Lung (tissue), 12 donors: Measurements from ENCODE around the gene NIPAL4. TPM values are rescaled to one million over a fixed set of nuclear protein-coding genes. Genes with fewer than 3 reads are reported as not detected.

Experiments used
- ATAC-seq: fragments of 200-7000 bp; cut with Tn5 transposase; one replicate; pipeline ENCODE4 v1.9.1; 2020; ENCODE audit warnings: moderate number of reproducible peaks; ENCODE audit not compliant: insufficient read depth, low FRiP score
- DNase-seq, 3 donors: peaks; one replicate each; pipeline ENCODE4 v3.0.0-alpha.2; 2013 to 2017
- H3K27ac ChIP-seq, 2 donors: one replicate each; pipeline ENCODE4 v1.5.1; 2013; ENCODE audit warnings: mild to moderate bottlenecking in 2 of 2, moderate library complexity in 2 of 2, control low read depth in 1 of 2, inconsistent platforms in 1 of 2, low read depth in 1 of 2, low read length in 1 of 2
- H3K27me3 ChIP-seq, 3 donors: one replicate each; pipeline ENCODE4 v1.5.1; 2013; ENCODE audit warnings: low read length in 2 of 3; ENCODE audit not compliant: control insufficient read depth in 3 of 3, insufficient read depth in 3 of 3
- H3K36me3 ChIP-seq, 4 donors: one replicate each; pipeline ENCODE4 v1.5.1; 2013; ENCODE audit warnings: low read length in 4 of 4, mild to moderate bottlenecking in 1 of 4, moderate library complexity in 1 of 4; ENCODE audit not compliant: control insufficient read depth in 4 of 4, insufficient read depth in 4 of 4
- H3K4me1 ChIP-seq, 5 donors: one replicate each; pipeline ENCODE4 v1.5.1; 2013; ENCODE audit warnings: low read length in 5 of 5, mild to moderate bottlenecking in 2 of 5, moderate library complexity in 1 of 5; ENCODE audit not compliant: control insufficient read depth in 5 of 5, insufficient read depth in 5 of 5
- H3K4me3 ChIP-seq: one replicate; pipeline ENCODE4 v1.5.1; 2013; ENCODE audit warnings: mild to moderate bottlenecking, control low read depth, moderate library complexity
- H3K9ac ChIP-seq, 2 donors: one replicate each; pipeline ENCODE4 v1.5.1; 2013; ENCODE audit warnings: low read length in 2 of 2, control low read depth in 1 of 2; ENCODE audit not compliant: insufficient read depth in 1 of 2
- H3K9me3 ChIP-seq, 4 donors: one replicate each; pipeline ENCODE4 v1.5.1; 2013; ENCODE audit warnings: low read length in 3 of 4, mild to moderate bottlenecking in 1 of 4, moderate library complexity in 1 of 4; ENCODE audit not compliant: control insufficient read depth in 4 of 4, insufficient read depth in 3 of 4
- whole genome bisulfite sequencing, 2 donors: extraction: QIAGEN DNeasy Blood & Tissue Kit; methylation state at CpG; one replicate each; pipeline ENCODE4 v1.1.7; 2013; 5-methylcytosine and 5-hydroxymethylcytosine counted together
- polyA plus RNA-seq, 2 donors: library from polyadenylated mRNA; stranded (reverse); fragments of 200-250 nt; gene quantifications; one replicate each; pipeline ENCODE4 v1.2.1, GENCODE V29; 2013
- total RNA-seq, 2 donors: library from RNA; depleted of rRNA in 1 of 2; stranded (reverse); fragments of >200 nt in 1 of 2; gene quantifications; one replicate each; pipeline ENCODE4 v1.2.1, GENCODE V29; 2014 to 2021
- TF ChIP-seq, protein P1 (sequence below): IDR thresholded peaks from 2 replicates; pipeline ENCODE4 v1.5.1; 2012; ENCODE audit warnings: mild to moderate bottlenecking; ENCODE audit errors: control extremely low read depth, extremely low read depth
- donor health status: control.
- donor health status: control.
- donor health status: Bipolar disorder and iron deficiency.
- donor health status: healthy.
- donor health status: DM: yes; HTN: yes; CAD: no.

Gene NIPAL4
- total and polyA plus RNA-seq, 4 donors: 0.04 to 1.7 (median 0.36) TPM

DNA sequence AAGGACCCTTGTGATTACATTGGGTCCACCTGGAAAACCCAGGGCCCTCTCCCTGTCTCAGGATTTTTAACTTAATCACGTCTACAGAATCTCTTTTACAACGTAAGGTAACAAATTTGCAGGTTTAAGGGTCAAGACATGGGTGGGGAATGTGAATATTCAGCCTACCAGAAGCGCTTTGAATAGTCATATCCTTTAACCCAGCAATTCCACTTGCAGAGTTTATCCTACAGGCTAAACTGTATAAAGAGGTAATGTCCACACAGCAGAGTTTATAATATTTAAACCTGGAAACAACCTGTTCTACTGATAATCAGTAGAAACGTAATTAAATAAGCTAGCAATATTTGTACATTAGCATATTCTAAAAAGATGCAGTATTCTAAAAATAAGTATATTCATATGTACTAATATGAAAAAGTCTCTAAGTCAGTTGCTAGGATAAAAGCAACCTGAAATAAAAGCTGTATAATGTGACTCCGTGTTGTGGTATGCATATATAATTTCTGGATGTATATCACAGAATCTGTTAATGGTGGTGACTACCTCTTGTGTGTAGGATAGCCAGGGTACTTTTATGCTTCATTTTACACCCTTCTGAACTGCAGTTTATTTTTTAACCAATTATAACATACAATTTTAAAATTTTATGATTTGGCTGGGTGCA lies 14.1 kb upstream of the NIPAL4 start:
- Histone ChIP-seq H3K4me1 (peaks cover 0 to 28% (median 0%) of the 10 kb centered on the region in 5 donors), H3K27me3 (no peaks in the 10 kb centered on the region), H3K27ac (no peak overlapping the region), H3K9ac (no peak overlapping the region), H3K4me3 (no peak overlapping the region), H3K9me3 (no peaks in the 10 kb centered on the region), H3K36me3 (no peaks in the 10 kb centered on the region)
- TF ChIP-seq, protein P1, sequence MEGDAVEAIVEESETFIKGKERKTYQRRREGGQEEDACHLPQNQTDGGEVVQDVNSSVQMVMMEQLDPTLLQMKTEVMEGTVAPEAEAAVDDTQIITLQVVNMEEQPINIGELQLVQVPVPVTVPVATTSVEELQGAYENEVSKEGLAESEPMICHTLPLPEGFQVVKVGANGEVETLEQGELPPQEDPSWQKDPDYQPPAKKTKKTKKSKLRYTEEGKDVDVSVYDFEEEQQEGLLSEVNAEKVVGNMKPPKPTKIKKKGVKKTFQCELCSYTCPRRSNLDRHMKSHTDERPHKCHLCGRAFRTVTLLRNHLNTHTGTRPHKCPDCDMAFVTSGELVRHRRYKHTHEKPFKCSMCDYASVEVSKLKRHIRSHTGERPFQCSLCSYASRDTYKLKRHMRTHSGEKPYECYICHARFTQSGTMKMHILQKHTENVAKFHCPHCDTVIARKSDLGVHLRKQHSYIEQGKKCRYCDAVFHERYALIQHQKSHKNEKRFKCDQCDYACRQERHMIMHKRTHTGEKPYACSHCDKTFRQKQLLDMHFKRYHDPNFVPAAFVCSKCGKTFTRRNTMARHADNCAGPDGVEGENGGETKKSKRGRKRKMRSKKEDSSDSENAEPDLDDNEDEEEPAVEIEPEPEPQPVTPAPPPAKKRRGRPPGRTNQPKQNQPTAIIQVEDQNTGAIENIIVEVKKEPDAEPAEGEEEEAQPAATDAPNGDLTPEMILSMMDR: no peak
- 93 to 95% methylated on average over 5 of the region's 5 CpGs for WGBS, 2 donors
- DNase-seq (no peak), ATAC-seq (no peak)

DNA sequence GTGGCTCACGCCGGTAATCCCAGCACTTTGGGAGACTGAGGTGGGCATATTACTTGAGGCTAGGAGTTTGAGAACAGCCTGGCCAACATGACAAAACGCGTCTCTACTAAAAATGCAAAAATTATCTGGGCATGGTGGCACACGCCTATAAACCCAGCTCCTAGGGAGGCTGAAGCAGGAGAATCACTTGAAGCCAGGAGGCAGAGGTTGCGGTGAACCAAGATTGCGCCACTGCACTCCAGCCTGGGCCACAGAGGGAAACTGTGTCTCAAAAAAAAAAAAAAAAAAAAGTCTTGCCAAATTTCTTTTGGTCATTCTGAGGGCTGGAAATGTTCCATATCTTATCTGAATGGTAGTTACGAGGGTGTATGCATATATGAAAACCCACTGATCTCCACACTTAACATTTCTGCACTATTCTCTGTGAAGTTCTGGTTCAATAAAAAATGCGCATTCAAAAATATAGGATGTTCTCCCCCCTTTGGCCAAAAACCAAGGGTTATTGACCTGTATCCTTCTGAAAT lies 13.5 kb upstream of the NIPAL4 start:
- Histone ChIP-seq H3K27me3 (no peaks in the 10 kb centered on the region), H3K4me1 (peaks cover 0 to 28% (median 0%) of the 10 kb centered on the region in 5 donors), H3K9me3 (no peaks in the 10 kb centered on the region), H3K9ac (no peak overlapping the region), H3K27ac (no peak overlapping the region), H3K4me3 (no peak overlapping the region), H3K36me3 (no peaks in the 10 kb centered on the region)
- 74 to 78% methylated on average over 9 of the region's 9 CpGs for WGBS, 2 donors
- ATAC-seq (no peak), DNase-seq (no peak)
- TF ChIP-seq, protein P1: no peak

DNA sequence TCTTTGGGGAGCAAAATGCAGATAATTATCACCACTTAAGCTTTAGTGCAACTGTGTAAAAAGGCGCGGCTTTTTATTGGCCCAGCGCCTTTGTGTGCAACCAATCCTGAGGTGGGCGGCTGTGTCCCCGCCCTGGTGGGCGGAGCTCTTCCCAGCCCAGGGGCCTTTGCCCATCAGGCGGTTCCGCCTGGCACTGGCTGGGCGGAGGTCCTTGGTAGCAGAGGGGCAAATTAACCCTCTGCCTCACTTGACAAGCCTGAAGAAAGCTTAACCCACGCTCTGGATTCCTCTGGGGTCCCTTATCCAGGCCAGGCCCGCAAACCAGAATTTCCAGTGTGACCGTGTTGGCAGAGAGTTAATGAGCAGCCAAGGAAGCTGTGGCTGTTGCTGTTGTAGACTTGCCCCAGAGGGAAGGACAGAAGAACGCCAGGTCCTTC lies 12.8 kb upstream of the NIPAL4 start:
- WGBS, 2 donors: 71 to 85% methylated on average over 13 of the region's 13 CpGs
- TF ChIP-seq, protein P1: no peak
- Histone ChIP-seq H3K9me3 (no peaks in the 10 kb centered on the region), H3K4me3 (no peak overlapping the region), H3K27me3 (no peaks in the 10 kb centered on the region), H3K9ac (no peak overlapping the region), H3K4me1 (peaks cover 0 to 28% (median 0%) of the 10 kb centered on the region in 5 donors), H3K27ac (no peak overlapping the region), H3K36me3 (no peaks in the 10 kb centered on the region)
- DNase-seq (peak; percentile 55 to 82 (median 79)), ATAC-seq (no peak)
